ENCODE results near the gene PITPNC1. TPM values are rescaled to one million over a fixed set of nuclear protein-coding genes. Genes with fewer than 3 reads are reported as not detected.

The PITPNC1 gene
- total and polyA plus RNA-seq, 4 experiments from 2014 or later: 68.4 to 124 (median 89.9) TPM

GRCh38 chr17:67456889-67457288 lies 79.8 kb downstream of the PITPNC1 start:
- ChIA-PET POLR2A (ENCODE audit: partially characterized antibody) (interaction anchor here (0.7 to 10.3 kb wide), 5 partner anchors 8 to 78 kb away, joined by 5 to 274 read pairs (median 73); partner anchors contain the start of gene PITPNC1), CTCF (ENCODE audit: partially characterized antibody) (interaction anchor here (0.9 to 8.2 kb wide), 4 partner anchors 16 to 78 kb away, joined by 3 to 80 read pairs (median 4); no protein-coding TSS in a partner anchor)
- no peaks in the 10 kb centered on the region for H3K36me3 ChIP-seq (ENCODE audit: insufficient read depth, low read length)
- Mint-ChIP-seq H3K4me3 (peak overlapping the region in 5 of 8 donors; percentile 4 to 75 (median 51)), H3K4me1 (peaks cover 51 to 93% (median 72%) of the 10 kb centered on the region in 4 donors), H3K36me3 (peaks cover 28 to 30% of the 10 kb centered on the region in 2 donors), H3K27me3 (no peaks in the 10 kb centered on the region), H3K9me3 (peaks cover 0 to 16% (median 11%) of the 10 kb centered on the region in 8 donors), H3K27ac (peak overlapping the region; percentile 67 to 91 (median 88))
- H3K4me1 ChIP-seq (ENCODE audit: insufficient read depth, low read length): peaks cover 56% of the 10 kb centered on the region
- H3K4me3 ChIP-seq (ENCODE audit: low read length in 2 of 2): no peak overlapping the region
- intact Hi-C loops (cut with micrococcal nuclease): no loop called here
- DNase-seq: no peak
- peaks cover 0 to 4% of the 10 kb centered on the region in 2 donors for H3K9me3 ChIP-seq (ENCODE audit: control insufficient read depth in 1 of 2, low read length in 2 of 2)
- no peaks in the 10 kb centered on the region for H3K27me3 ChIP-seq (ENCODE audit: insufficient read depth, low read length)
- H3K27ac ChIP-seq (ENCODE audit: low read depth, low read length): no peak overlapping the region

- Mint-ChIP-seq H3K9me3 (peaks cover 0 to 16% (median 11%) of the 10 kb centered on the region in 8 donors), H3K4me1 (peaks cover 44 to 91% (median 70%) of the 10 kb centered on the region in 4 donors), H3K27ac (peak overlapping the region in 6 of 7 donors; percentile 10 to 91 (median 66)), H3K27me3 (no peaks in the 10 kb centered on the region), H3K4me3 (peak overlapping the region in 2 of 8 donors; percentile 56 to 64), H3K36me3 (peaks cover 26 to 30% of the 10 kb centered on the region in 2 donors)
- H3K36me3 ChIP-seq (ENCODE audit: insufficient read depth, low read length): no peaks in the 10 kb centered on the region
- H3K9me3 ChIP-seq (ENCODE audit: control insufficient read depth in 1 of 2, low read length in 2 of 2): peaks cover 0 to 4% of the 10 kb centered on the region in 2 donors
- H3K4me3 ChIP-seq (ENCODE audit: low read length in 2 of 2): no peak overlapping the region
- H3K27me3 ChIP-seq (ENCODE audit: insufficient read depth, low read length): no peaks in the 10 kb centered on the region
- no peak for DNase-seq
- POLR2A ChIA-PET (ENCODE audit: partially characterized antibody): no interaction called here
- CTCF ChIA-PET (ENCODE audit: partially characterized antibody): interaction anchor here (3.0 to 5.3 kb wide), 2 partner anchors 17 kb away, joined by 9 to 17 read pairs; no protein-coding TSS in a partner anchor
- H3K27ac ChIP-seq (ENCODE audit: low read depth, low read length): no peak overlapping the region
- intact Hi-C loops (cut with micrococcal nuclease): no loop called here
- peaks cover 56% of the 10 kb centered on the region for H3K4me1 ChIP-seq (ENCODE audit: insufficient read depth, low read length)
Measured at GRCh38 chr17:67458203-67458602, 81.1 kb downstream of the PITPNC1 start.

GRCh38 chr17:67459985-67460384 lies 82.9 kb downstream of the PITPNC1 start:
- H3K4me1 Mint-ChIP-seq: peaks cover 43 to 90% (median 69%) of the 10 kb centered on the region in 4 donors
- no peak overlapping the region for H3K4me3 Mint-ChIP-seq
- H3K36me3 Mint-ChIP-seq: peaks cover 29 to 30% of the 10 kb centered on the region in 2 donors
- no peaks in the 10 kb centered on the region for H3K27me3 ChIP-seq (ENCODE audit: insufficient read depth, low read length)
- H3K4me1 ChIP-seq (ENCODE audit: insufficient read depth, low read length): peaks cover 56% of the 10 kb centered on the region
- no peaks in the 10 kb centered on the region for H3K36me3 ChIP-seq (ENCODE audit: insufficient read depth, low read length)
- H3K4me3 ChIP-seq (ENCODE audit: low read length in 2 of 2): no peak overlapping the region
- no peak overlapping the region for H3K27ac ChIP-seq (ENCODE audit: low read depth, low read length)
- intact Hi-C loops (cut with micrococcal nuclease): no loop called here
- POLR2A ChIA-PET (ENCODE audit: partially characterized antibody): interaction anchor here (0.7 to 5.0 kb wide), 6 partner anchors 9 to 82 kb away, joined by 3 to 41 read pairs (median 5); partner anchors contain the start of gene PITPNC1
- H3K9me3 ChIP-seq (ENCODE audit: control insufficient read depth in 1 of 2, low read length in 2 of 2): peaks cover 0 to 4% of the 10 kb centered on the region in 2 donors
- H3K9me3 Mint-ChIP-seq: peaks cover 0 to 16% (median 11%) of the 10 kb centered on the region in 8 donors
- H3K27ac Mint-ChIP-seq: peak overlapping the region in 4 of 7 donors; percentile 12 to 76 (median 65)
- CTCF ChIA-PET (ENCODE audit: partially characterized antibody): interaction anchor here (1.4 to 5.3 kb wide), 4 partner anchors 10 to 25 kb away, joined by 3 to 17 read pairs (median 10); no protein-coding TSS in a partner anchor
- no peak for DNase-seq
- H3K27me3 Mint-ChIP-seq: no peaks in the 10 kb centered on the region

GRCh38 chr17:67461228-67461780 lies 84.2 kb downstream of the PITPNC1 start:
- Mint-ChIP-seq H3K4me1 (peaks cover 47 to 87% (median 68%) of the 10 kb centered on the region in 4 donors), H3K36me3 (peaks cover 30% of the 10 kb centered on the region in 2 donors), H3K27ac (peak overlapping the region; percentile 90 to 95 (median 93)), H3K27me3 (no peaks in the 10 kb centered on the region), H3K9me3 (peaks cover 0 to 16% (median 11%) of the 10 kb centered on the region in 8 donors), H3K4me3 (peak overlapping the region in 7 of 8 donors; percentile 14 to 89 (median 76))
- Histone ChIP-seq H3K4me3 (ENCODE audit: low read length in 2 of 2) (no peak overlapping the region), H3K4me1 (ENCODE audit: insufficient read depth, low read length) (peaks cover 55% of the 10 kb centered on the region), H3K27ac (ENCODE audit: low read depth, low read length) (peak overlapping the region; percentile 30), H3K9me3 (ENCODE audit: control insufficient read depth in 1 of 2, low read length in 2 of 2) (peaks cover 0 to 4% of the 10 kb centered on the region in 2 donors), H3K36me3 (ENCODE audit: insufficient read depth, low read length) (no peaks in the 10 kb centered on the region), H3K27me3 (ENCODE audit: insufficient read depth, low read length) (no peaks in the 10 kb centered on the region)
- POLR2A ChIA-PET (ENCODE audit: partially characterized antibody): interaction anchor here (0.6 to 5.0 kb wide), 6 partner anchors 8 to 256 kb away, joined by 3 to 41 read pairs (median 13); partner anchors contain the start of genes NOL11 and PITPNC1
- intact Hi-C loops (cut with micrococcal nuclease): loop anchor here (1.0 kb wide), 1 partner anchor 8 kb away; no protein-coding TSS in a partner anchor
- CTCF ChIA-PET (ENCODE audit: partially characterized antibody): interaction anchor here (0.7 to 5.3 kb wide), 3 partner anchors 20 to 88 kb away, joined by 3 to 17 read pairs (median 5); no protein-coding TSS in a partner anchor
- peak in 1 of 5 donors; percentile 50 for DNase-seq

GRCh38 chr17:67461876-67462275 lies 84.8 kb downstream of the PITPNC1 start:
- intact Hi-C loops (cut with micrococcal nuclease): loop anchor here (1.0 kb wide), 1 partner anchor 9 kb away; no protein-coding TSS in a partner anchor
- ChIA-PET CTCF (ENCODE audit: partially characterized antibody) (interaction anchor here (0.6 to 5.3 kb wide), 5 partner anchors 10 to 72 kb away, joined by 3 to 28 read pairs (median 5); no protein-coding TSS in a partner anchor), POLR2A (ENCODE audit: partially characterized antibody) (interaction anchor here (1.2 to 5.0 kb wide), 5 partner anchors 9 to 84 kb away, joined by 3 to 41 read pairs (median 23); partner anchors contain the start of gene PITPNC1)
- Mint-ChIP-seq H3K9me3 (peaks cover 0 to 16% (median 11%) of the 10 kb centered on the region in 8 donors), H3K4me1 (peaks cover 49 to 87% (median 69%) of the 10 kb centered on the region in 4 donors), H3K36me3 (peaks cover 29 to 30% of the 10 kb centered on the region in 2 donors), H3K27me3 (no peaks in the 10 kb centered on the region), H3K4me3 (peak overlapping the region; percentile 31 to 89 (median 78)), H3K27ac (peak overlapping the region; percentile 90 to 95 (median 93))
- no peak for DNase-seq
- Histone ChIP-seq H3K27ac (ENCODE audit: low read depth, low read length) (peak overlapping the region; percentile 30), H3K9me3 (ENCODE audit: control insufficient read depth in 1 of 2, low read length in 2 of 2) (peaks cover 0 to 4% of the 10 kb centered on the region in 2 donors), H3K4me1 (ENCODE audit: insufficient read depth, low read length) (peaks cover 57% of the 10 kb centered on the region), H3K36me3 (ENCODE audit: insufficient read depth, low read length) (no peaks in the 10 kb centered on the region), H3K27me3 (ENCODE audit: insufficient read depth, low read length) (no peaks in the 10 kb centered on the region), H3K4me3 (ENCODE audit: low read length in 2 of 2) (no peak overlapping the region)

GRCh38 chr17:67466251-67466796 lies 89.2 kb downstream of the PITPNC1 start:
- Histone ChIP-seq H3K27ac (ENCODE audit: low read depth, low read length) (no peak overlapping the region), H3K36me3 (ENCODE audit: insufficient read depth, low read length) (no peaks in the 10 kb centered on the region), H3K27me3 (ENCODE audit: insufficient read depth, low read length) (no peaks in the 10 kb centered on the region), H3K9me3 (ENCODE audit: control insufficient read depth in 1 of 2, low read length in 2 of 2) (no peaks in the 10 kb centered on the region), H3K4me3 (ENCODE audit: low read length in 2 of 2) (no peak overlapping the region), H3K4me1 (ENCODE audit: insufficient read depth, low read length) (peaks cover 85% of the 10 kb centered on the region)
- no peaks in the 10 kb centered on the region for H3K9me3 Mint-ChIP-seq
- DNase-seq: no peak
- H3K27ac Mint-ChIP-seq: peak overlapping the region; percentile 36 to 90 (median 77)
- POLR2A ChIA-PET (ENCODE audit: partially characterized antibody): interaction anchor here (0.5 to 6.3 kb wide), 8 partner anchors 9 to 779 kb away, joined by 3 to 47 read pairs (median 6); partner anchors contain the start of gene PITPNC1
- H3K27me3 Mint-ChIP-seq: no peaks in the 10 kb centered on the region
- intact Hi-C loops (cut with micrococcal nuclease): no loop called here
- peaks cover 50 to 85% (median 68%) of the 10 kb centered on the region in 4 donors for H3K4me1 Mint-ChIP-seq
- CTCF ChIA-PET (ENCODE audit: partially characterized antibody): interaction anchor here (0.7 to 4.5 kb wide), 6 partner anchors 9 to 87 kb away, joined by 3 to 51 read pairs (median 7); no protein-coding TSS in a partner anchor
- peaks cover 0 to 7% of the 10 kb centered on the region in 2 donors for H3K36me3 Mint-ChIP-seq
- H3K4me3 Mint-ChIP-seq: peak overlapping the region in 6 of 8 donors; percentile 7 to 63 (median 40)

Data from CD4-positive, alpha-beta memory T cell (primary cell).